ENCODE measurements around the gene GOLGA8M.
"Not testable (repeated sequence)": the region's sequence is repeated elsewhere in the genome, so short reads cannot be mapped to it uniquely, and the experiment has no call there.

GRCh38 chr15:28738200-28738561 lies 26.0 kb upstream of the GOLGA8M start:
- TF ChIP-seq CTCF, POLR2AphosphoS5 (IDR thresholded peaks at IDR 0.05): not testable (repeated sequence)

Measured in gastroesophageal sphincter (tissue), 3 donors.